ENCODE measurements around the gene NPTN.

The NPTN gene

GRCh38 chr15:73608475-73608874 is 24.7 kb downstream of the NPTN start:
- TF ChIP-seq, protein P1, sequence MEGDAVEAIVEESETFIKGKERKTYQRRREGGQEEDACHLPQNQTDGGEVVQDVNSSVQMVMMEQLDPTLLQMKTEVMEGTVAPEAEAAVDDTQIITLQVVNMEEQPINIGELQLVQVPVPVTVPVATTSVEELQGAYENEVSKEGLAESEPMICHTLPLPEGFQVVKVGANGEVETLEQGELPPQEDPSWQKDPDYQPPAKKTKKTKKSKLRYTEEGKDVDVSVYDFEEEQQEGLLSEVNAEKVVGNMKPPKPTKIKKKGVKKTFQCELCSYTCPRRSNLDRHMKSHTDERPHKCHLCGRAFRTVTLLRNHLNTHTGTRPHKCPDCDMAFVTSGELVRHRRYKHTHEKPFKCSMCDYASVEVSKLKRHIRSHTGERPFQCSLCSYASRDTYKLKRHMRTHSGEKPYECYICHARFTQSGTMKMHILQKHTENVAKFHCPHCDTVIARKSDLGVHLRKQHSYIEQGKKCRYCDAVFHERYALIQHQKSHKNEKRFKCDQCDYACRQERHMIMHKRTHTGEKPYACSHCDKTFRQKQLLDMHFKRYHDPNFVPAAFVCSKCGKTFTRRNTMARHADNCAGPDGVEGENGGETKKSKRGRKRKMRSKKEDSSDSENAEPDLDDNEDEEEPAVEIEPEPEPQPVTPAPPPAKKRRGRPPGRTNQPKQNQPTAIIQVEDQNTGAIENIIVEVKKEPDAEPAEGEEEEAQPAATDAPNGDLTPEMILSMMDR (IDR thresholded peaks at IDR 0.05), result no peak
- no peaks in the 10 kb centered on the region for H3K27me3 Mint-ChIP-seq (ENCODE audit: low read depth, poor library complexity)
- no peak for DNase-seq
- peaks cover 11% of the 10 kb centered on the region for H3K36me3 Mint-ChIP-seq (ENCODE audit: low read depth)
- peaks cover 21% of the 10 kb centered on the region for H3K4me1 Mint-ChIP-seq
- no peaks in the 10 kb centered on the region for H3K9me3 Mint-ChIP-seq
- peak overlapping the region; percentile 0 for H3K27ac Mint-ChIP-seq
- no peak overlapping the region for H3K4me3 Mint-ChIP-seq

DNA sequence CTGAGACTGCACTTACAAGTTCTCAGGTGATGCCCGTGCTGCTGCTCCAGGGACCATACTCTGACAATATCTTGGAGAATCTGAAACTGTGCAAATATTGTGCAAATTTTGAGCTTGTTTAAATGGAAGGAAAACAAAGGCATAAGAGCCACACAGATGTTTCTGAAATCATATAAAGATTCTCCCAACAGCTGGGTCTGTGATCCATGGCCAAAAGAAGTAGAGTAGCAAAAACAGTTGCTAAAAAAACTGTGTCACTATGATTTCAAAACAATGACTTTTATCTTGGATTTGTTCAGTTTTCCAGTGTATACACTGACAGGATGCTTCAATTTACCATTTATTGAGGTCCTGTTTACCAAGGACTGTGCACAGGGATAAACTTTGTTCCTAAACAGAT is 25.3 kb downstream of the NPTN start:
- H3K36me3 Mint-ChIP-seq (ENCODE audit: low read depth), result peaks cover 11% of the 10 kb centered on the region
- H3K9me3 Mint-ChIP-seq, result no peaks in the 10 kb centered on the region
- peaks cover 21% of the 10 kb centered on the region for H3K4me1 Mint-ChIP-seq
- TF ChIP-seq, protein P1 (IDR thresholded peaks at IDR 0.05), result no peak
- H3K27ac Mint-ChIP-seq, result no peak overlapping the region
- H3K27me3 Mint-ChIP-seq (ENCODE audit: low read depth, poor library complexity), result no peaks in the 10 kb centered on the region
- no peak for DNase-seq
- H3K4me3 Mint-ChIP-seq, result no peak overlapping the region

- Mint-ChIP-seq H3K9me3 (no peaks in the 10 kb centered on the region), H3K36me3 (ENCODE audit: low read depth) (peaks cover 11% of the 10 kb centered on the region), H3K4me1 (peaks cover 21% of the 10 kb centered on the region), H3K27me3 (ENCODE audit: low read depth, poor library complexity) (no peaks in the 10 kb centered on the region), H3K4me3 (no peak overlapping the region), H3K27ac (no peak overlapping the region)
- no peak for DNase-seq
- TF ChIP-seq, protein P1 (IDR thresholded peaks at IDR 0.05), result no peak
Measured at GRCh38 chr15:73607405-73607804, 25.8 kb downstream of the NPTN start.

DNA sequence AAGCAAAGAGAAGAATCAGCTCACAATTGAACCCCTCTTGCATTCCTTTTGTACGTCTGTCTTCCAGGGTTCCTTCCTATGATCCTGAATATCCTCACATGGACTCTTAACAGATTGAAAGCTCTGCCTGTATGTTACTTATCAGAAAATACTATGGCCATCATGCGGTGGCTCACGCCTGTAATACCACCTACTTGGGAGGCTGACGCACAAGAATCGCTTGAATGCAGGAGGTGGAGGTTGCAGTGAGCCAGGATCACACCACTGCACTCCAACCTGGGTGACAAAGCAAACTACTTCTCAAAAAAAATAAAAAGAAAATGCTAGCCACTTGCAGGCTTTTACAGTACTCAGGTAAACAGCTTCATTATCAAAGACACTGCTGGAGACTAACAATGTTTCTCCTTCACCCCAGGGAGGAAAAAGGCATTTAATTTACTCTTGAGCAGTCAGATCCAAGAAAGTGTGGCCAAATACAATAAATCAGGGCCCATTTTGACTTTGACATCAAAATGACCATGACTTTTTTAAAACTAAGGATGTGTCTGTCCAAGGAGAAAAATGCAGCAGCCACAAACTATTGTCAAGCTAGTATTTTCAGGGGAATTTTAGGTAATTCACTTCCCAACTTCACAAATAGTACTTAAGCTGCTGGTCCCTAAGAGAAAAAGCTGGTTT is 27.3 kb downstream of the NPTN start:
- H3K4me3 Mint-ChIP-seq, result no peak overlapping the region
- H3K27me3 Mint-ChIP-seq (ENCODE audit: low read depth, poor library complexity), result no peaks in the 10 kb centered on the region
- TF ChIP-seq, protein P1 (IDR thresholded peaks at IDR 0.05), result no peak
- H3K27ac Mint-ChIP-seq, result peak overlapping the region; percentile 62
- no peaks in the 10 kb centered on the region for H3K9me3 Mint-ChIP-seq
- peaks cover 15% of the 10 kb centered on the region for H3K4me1 Mint-ChIP-seq
- H3K36me3 Mint-ChIP-seq (ENCODE audit: low read depth), result peaks cover 8% of the 10 kb centered on the region
- no peak for DNase-seq

- DNase-seq, result no peak
- Mint-ChIP-seq H3K36me3 (ENCODE audit: low read depth) (peaks cover 8% of the 10 kb centered on the region), H3K4me3 (no peak overlapping the region), H3K27ac (no peak overlapping the region), H3K27me3 (ENCODE audit: low read depth, poor library complexity) (no peaks in the 10 kb centered on the region), H3K9me3 (no peaks in the 10 kb centered on the region), H3K4me1 (peaks cover 8% of the 10 kb centered on the region)
- TF ChIP-seq, protein P1 (IDR thresholded peaks at IDR 0.05), result no peak
Measured at GRCh38 chr15:73604477-73604876, 28.7 kb downstream of the NPTN start.

- Mint-ChIP-seq H3K27ac (peak overlapping the region; percentile 5), H3K36me3 (ENCODE audit: low read depth) (peaks cover 8% of the 10 kb centered on the region), H3K9me3 (no peaks in the 10 kb centered on the region), H3K4me3 (no peak overlapping the region), H3K27me3 (ENCODE audit: low read depth, poor library complexity) (no peaks in the 10 kb centered on the region), H3K4me1 (peaks cover 20% of the 10 kb centered on the region)
- DNase-seq, result no peak
- TF ChIP-seq, protein P1 (IDR thresholded peaks at IDR 0.05), result no peak
Measured at GRCh38 chr15:73602992-73603391, 30.2 kb downstream of the NPTN start.

All from nephron progenitor cell (in vitro differentiated cells).